Karpas-422 (cell line): Measurements from ENCODE around the gene NOS1. TPM values are rescaled to one million over a fixed set of nuclear protein-coding genes. Genes with fewer than 3 reads are reported as not detected.
A peak's percentile ranks its signal among the peaks of the same experiment; 100 is the strongest.

Source experiments
- DNase-seq: peaks from one replicate; pipeline ENCODE4 v3.0.0-alpha.2; 2015
- H2AFZ ChIP-seq: fragments of 200-600 bp; sonication (generic); 2 replicates; pipeline ENCODE4 v1.6.1; 2014; ENCODE audit warnings: antibody characterized with exemption, low read length, mixed read lengths
- H3K27ac ChIP-seq: fragments of 200-600 bp; sonication (generic); 2 replicates; pipeline ENCODE4 v1.5.1; 2014; ENCODE audit warnings: mild to moderate bottlenecking, low read length, moderate library complexity
- H3K27me3 ChIP-seq: fragments of 200-600 bp; sonication (generic); 2 replicates; pipeline ENCODE4 v1.6.1; 2014; ENCODE audit warnings: low read length, mixed read lengths
- H3K36me3 ChIP-seq: fragments of 200-600 bp; sonication (generic); 2 replicates; pipeline ENCODE4 v1.6.1; 2014; ENCODE audit warnings: low read length, mixed read lengths; ENCODE audit not compliant: insufficient read depth
- H3K4me1 ChIP-seq: fragments of 200-600 bp; sonication (generic); 2 replicates; pipeline ENCODE4 v1.6.1; 2014; ENCODE audit warnings: mild to moderate bottlenecking, low read length, mixed read lengths
- H3K4me2 ChIP-seq: fragments of 200-600 bp; sonication (generic); 2 replicates; pipeline ENCODE4 v1.6.1; 2014; ENCODE audit warnings: low read length, low read depth, mild to moderate bottlenecking; ENCODE audit not compliant: poor library complexity, severe bottlenecking
- H3K4me3 ChIP-seq: fragments of 200-600 bp; sonication (generic); 2 replicates; pipeline ENCODE4 v1.5.1; 2014; ENCODE audit warnings: mild to moderate bottlenecking, antibody characterized with exemption, low read length, mixed read lengths
- H3K79me2 ChIP-seq: fragments of 200-600 bp; sonication (generic); 2 replicates; pipeline ENCODE4 v1.6.1; 2014; ENCODE audit warnings: mild to moderate bottlenecking, low read length, mixed read lengths
- H3K9ac ChIP-seq: fragments of 200-600 bp; sonication (generic); 2 replicates; pipeline ENCODE4 v1.6.0; 2014; ENCODE audit warnings: low read length
- H3K9me2 ChIP-seq: fragments of 200-600 bp; sonication (generic), shearing (Covaris generic); replicated peaks from 2 replicates; pipeline ENCODE4 v1.6.0; 2014; ENCODE audit warnings: mild to moderate bottlenecking, low read length, moderate library complexity; ENCODE audit not compliant: insufficient read depth
- H3K9me3 ChIP-seq: fragments of 300-700, 200-600 bp; sonication (generic); 2 replicates; pipeline ENCODE4 v1.6.1; 2014; ENCODE audit warnings: low read length, mixed read lengths
- H4K20me1 ChIP-seq: fragments of 200-600 bp; sonication (generic); 2 replicates; pipeline ENCODE4 v1.6.1; 2014; ENCODE audit warnings: mild to moderate bottlenecking, antibody characterized with exemption, low read length, low read depth; ENCODE audit not compliant: insufficient read depth
- total RNA-seq: library from RNA; depleted of rRNA; stranded (reverse); fragments of >200 nt; shearing (Covaris generic); gene quantifications from 2 replicates; pipeline ENCODE4 v1.2.3, GENCODE V29; 2014; ENCODE audit warnings: low replicate concordance

Gene NOS1
- total RNA-seq, 1 experiment from 2014 or later = not detected

- H3K36me3 ChIP-seq = no peaks in the 10 kb centered on the region
Observed at GRCh38 chr12:117294189-117294603, 67.2 kb downstream of the NOS1 start.

GRCh38 chr12:117293510-117293909 is 67.9 kb downstream of the NOS1 start:
- H2AFZ ChIP-seq = peak overlapping the region; percentile 74; the same call in 1 of the 2 replicates
- peaks cover 16% of the 10 kb centered on the region for H3K4me1 ChIP-seq
- peak overlapping the region; percentile 64 for H3K4me2 ChIP-seq
- H3K79me2 ChIP-seq = no peaks in the 10 kb centered on the region
- no peak overlapping the region for H3K27ac ChIP-seq
- H3K9me2 ChIP-seq = no peaks in the 10 kb centered on the region
- H3K27me3 ChIP-seq = no peaks in the 10 kb centered on the region
- 0 out of 2 replicates have a peak overlapping the region, but pooled peaks have one; percentile 38 for H3K9ac ChIP-seq
- H3K4me3 ChIP-seq = peak overlapping the region; percentile 33; the same call in 1 of the 2 replicates
- no peak for DNase-seq
- no peaks in the 10 kb centered on the region for H4K20me1 ChIP-seq
- no peaks in the 10 kb centered on the region for H3K9me3 ChIP-seq
- no peaks in the 10 kb centered on the region for H3K36me3 ChIP-seq

More at GRCh38 chr12:117294189-117294603, 67.2 kb downstream of the NOS1 start:
- peak overlapping the region; percentile 64 for H3K4me2 ChIP-seq
- no peaks in the 10 kb centered on the region for H4K20me1 ChIP-seq
- no peaks in the 10 kb centered on the region for H3K27me3 ChIP-seq
- H3K9me3 ChIP-seq = no peaks in the 10 kb centered on the region
- H3K9me2 ChIP-seq = no peaks in the 10 kb centered on the region
- peak overlapping the region; percentile 74 for H2AFZ ChIP-seq
- peak overlapping the region; percentile 33; the same call in 1 of the 2 replicates for H3K4me3 ChIP-seq
- peak; percentile 49 for DNase-seq
- H3K9ac ChIP-seq = peak overlapping the region; percentile 38; the same call in 1 of the 2 replicates
- peaks cover 16% of the 10 kb centered on the region for H3K4me1 ChIP-seq
- H3K79me2 ChIP-seq = no peaks in the 10 kb centered on the region
- no peak overlapping the region for H3K27ac ChIP-seq

GRCh38 chr12:117292688-117293087 is 68.7 kb downstream of the NOS1 start:
- Histone ChIP-seq H3K4me1 (peaks cover 16% of the 10 kb centered on the region), H3K4me2 (no peak overlapping the region), H3K9me3 (no peaks in the 10 kb centered on the region), H3K9me2 (no peaks in the 10 kb centered on the region), H2AFZ (no peak overlapping the region), H3K4me3 (no peak overlapping the region), H4K20me1 (no peaks in the 10 kb centered on the region), H3K27ac (no peak overlapping the region), H3K36me3 (no peaks in the 10 kb centered on the region), H3K79me2 (no peaks in the 10 kb centered on the region), H3K9ac (no peak overlapping the region), H3K27me3 (no peaks in the 10 kb centered on the region)
- DNase-seq = no peak

- Histone ChIP-seq H3K4me3 (no peak overlapping the region), H3K9me2 (no peaks in the 10 kb centered on the region), H3K27me3 (no peaks in the 10 kb centered on the region), H3K4me2 (no peak overlapping the region), H3K4me1 (peaks cover 11% of the 10 kb centered on the region), H3K27ac (no peak overlapping the region), H4K20me1 (no peaks in the 10 kb centered on the region), H2AFZ (no peak overlapping the region), H3K79me2 (no peaks in the 10 kb centered on the region), H3K9ac (no peak overlapping the region), H3K36me3 (no peaks in the 10 kb centered on the region), H3K9me3 (no peaks in the 10 kb centered on the region)
- DNase-seq = no peak
Observed at GRCh38 chr12:117284140-117284539, 77.3 kb downstream of the NOS1 start.

GRCh38 chr12:117282490-117282889 is 78.9 kb downstream of the NOS1 start:
- H3K4me3 ChIP-seq = no peak overlapping the region

GRCh38 chr12:117280019-117280680 is 81.3 kb downstream of the NOS1 start:
- Histone ChIP-seq H3K27ac (no peak overlapping the region), H3K4me3 (0 out of 2 replicates have a peak overlapping the region, but pooled peaks have one; percentile 28), H3K9me2 (no peaks in the 10 kb centered on the region), H3K4me2 (peak overlapping the region; percentile 45), H3K4me1 (peaks cover 19% of the 10 kb centered on the region), H3K9ac (no peak overlapping the region), H2AFZ (no peak overlapping the region), H3K9me3 (no peaks in the 10 kb centered on the region), H3K27me3 (no peaks in the 10 kb centered on the region), H3K36me3 (no peaks in the 10 kb centered on the region), H4K20me1 (no peaks in the 10 kb centered on the region), H3K79me2 (no peaks in the 10 kb centered on the region)
- no peak for DNase-seq

More at GRCh38 chr12:117282490-117282889, 78.9 kb downstream of the NOS1 start:
- H2AFZ ChIP-seq = peak overlapping the region; percentile 75; the same call in 1 of the 2 replicates
- no peak for DNase-seq
- no peak overlapping the region for H3K9ac ChIP-seq
- H3K27ac ChIP-seq = no peak overlapping the region
- H3K9me3 ChIP-seq = no peaks in the 10 kb centered on the region
- H3K27me3 ChIP-seq = no peaks in the 10 kb centered on the region
- peaks cover 19% of the 10 kb centered on the region for H3K4me1 ChIP-seq
- no peaks in the 10 kb centered on the region for H3K79me2 ChIP-seq
- no peaks in the 10 kb centered on the region for H4K20me1 ChIP-seq
- H3K9me2 ChIP-seq = no peaks in the 10 kb centered on the region
- H3K36me3 ChIP-seq = no peaks in the 10 kb centered on the region
- no peak overlapping the region for H3K4me2 ChIP-seq

- peak; percentile 72 for DNase-seq
- Histone ChIP-seq H3K27me3 (no peaks in the 10 kb centered on the region), H4K20me1 (no peaks in the 10 kb centered on the region), H3K9me2 (no peaks in the 10 kb centered on the region), H3K4me1 (peaks cover 19% of the 10 kb centered on the region), H3K9ac (no peak overlapping the region), H3K9me3 (no peaks in the 10 kb centered on the region), H3K4me3 (peak overlapping the region; percentile 28; the same call in 1 of the 2 replicates), H3K36me3 (no peaks in the 10 kb centered on the region), H3K79me2 (no peaks in the 10 kb centered on the region), H2AFZ (no peak overlapping the region), H3K27ac (no peak overlapping the region), H3K4me2 (peak overlapping the region; percentile 45)
Observed at GRCh38 chr12:117279606-117280005, 81.8 kb downstream of the NOS1 start.

GRCh38 chr12:117277875-117278274 is 83.6 kb downstream of the NOS1 start:
- H3K9me2 ChIP-seq = no peaks in the 10 kb centered on the region
- no peak overlapping the region for H3K27ac ChIP-seq
- H3K4me3 ChIP-seq = no peak overlapping the region
- H3K36me3 ChIP-seq = no peaks in the 10 kb centered on the region
- H3K9me3 ChIP-seq = no peaks in the 10 kb centered on the region
- no peaks in the 10 kb centered on the region for H3K27me3 ChIP-seq
- no peak overlapping the region for H3K9ac ChIP-seq
- no peak overlapping the region for H3K4me2 ChIP-seq
- no peak for DNase-seq
- H3K4me1 ChIP-seq = peaks cover 27% of the 10 kb centered on the region
- H2AFZ ChIP-seq = no peak overlapping the region
- no peaks in the 10 kb centered on the region for H3K79me2 ChIP-seq
- no peaks in the 10 kb centered on the region for H4K20me1 ChIP-seq
